ENCODE measurements around the gene TSPAN9. TPM values are rescaled to one million over a fixed set of nuclear protein-coding genes. Genes with fewer than 3 reads are reported as not detected.
A peak's percentile ranks its signal among the peaks of the same experiment; 100 is the strongest.

TSPAN9 gene
- total and polyA plus RNA-seq, 2 of the 4 experiments (the other 2 are of a cell fraction), result 17.7 to 39.1 TPM

DNA sequence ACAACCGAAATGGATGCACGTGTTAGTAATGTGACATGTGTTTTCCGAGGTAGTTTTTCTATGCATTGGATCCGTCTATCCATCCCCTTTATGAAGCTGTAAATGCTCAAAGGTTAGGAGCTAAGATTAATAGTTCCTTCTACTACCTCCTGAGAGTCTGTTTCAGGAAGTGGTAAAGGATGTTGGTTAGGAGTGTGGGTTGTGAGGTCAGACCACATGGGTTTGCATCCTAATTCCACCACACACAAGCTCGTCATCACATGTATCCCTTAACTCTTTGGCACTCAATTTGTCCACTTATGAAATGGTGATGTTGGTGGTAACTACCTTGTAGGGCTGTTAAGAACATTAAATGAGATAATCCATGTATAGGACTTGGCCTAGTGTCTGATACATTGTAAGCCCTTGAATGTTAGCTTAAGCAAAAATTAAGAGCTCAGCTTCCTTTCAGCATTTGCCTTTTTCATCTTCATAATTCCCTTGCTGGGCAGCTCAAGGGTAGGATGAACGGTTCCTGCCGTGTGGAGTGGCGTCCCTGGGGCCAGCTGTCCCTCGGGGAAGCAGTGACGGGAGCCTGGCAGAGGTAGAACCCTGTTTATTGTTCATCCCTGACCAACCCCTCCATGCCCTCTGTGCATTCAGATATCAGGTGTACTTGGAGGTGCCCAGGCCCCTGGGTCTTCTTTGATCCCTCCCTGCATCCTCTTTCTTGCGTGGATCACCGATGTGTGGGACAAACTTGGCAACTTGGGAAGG is 52.3 kb downstream of the TSPAN9 start:
- in situ Hi-C loops (cut with MboI; ENCODE audit: low sequenced_read_pairs), result no loop called here
- H4K5ac ChIP-seq (ENCODE audit: low read depth, low read length), result no peak overlapping the region
- peak overlapping the region; percentile 70; the same call in 1 of the 2 replicates for H2AK5ac ChIP-seq (ENCODE audit: low read depth, low read length)
- H2BK20ac ChIP-seq (ENCODE audit: low read depth, low read length), result peak overlapping the region; percentile 1; the same call in 1 of the 2 replicates
- H3K18ac ChIP-seq (ENCODE audit: low read depth, low read length), result no peak overlapping the region
- intact Hi-C loops (cut with micrococcal nuclease), result loop anchor here (10.0 kb wide), 1 partner anchor 645 kb away; no protein-coding TSS in a partner anchor
- no peaks in the 10 kb centered on the region for H3K36me3 ChIP-seq (ENCODE audit: control insufficient read depth, insufficient read depth, low read length)
- BruUV-seq (replicated peaks), result no TSS peak
- TF ChIP-seq FOS (IDR thresholded peaks at IDR 0.05; ENCODE audit: low read depth, low read length) (no peak), MXI1 (IDR thresholded peaks at IDR 0.05; ENCODE audit: borderline replicate concordance, low read depth, low read length) (no peak), ELK1 (IDR thresholded peaks at IDR 0.05; ENCODE audit: borderline replicate concordance, low read depth, low read length) (no peak), MAZ (IDR thresholded peaks at IDR 0.05; ENCODE audit: borderline replicate concordance, low read depth, low read length) (no peak), POLR2A (IDR thresholded peaks at IDR 0.05; ENCODE audit: low read depth, low read length) (no peak), CEBPB (IDR thresholded peaks at IDR 0.05; ENCODE audit: low read depth, low read length) (no peak), MAFK (IDR thresholded peaks at IDR 0.05; ENCODE audit: low read depth, low read length) (no peak), NFE2L2 (IDR thresholded peaks at IDR 0.05; ENCODE audit: low read depth, low read length) (no peak), RCOR1 (IDR thresholded peaks at IDR 0.05; ENCODE audit: insufficient replicate concordance, low read length) (no peak)
- TF ChIP-seq, protein P1, sequence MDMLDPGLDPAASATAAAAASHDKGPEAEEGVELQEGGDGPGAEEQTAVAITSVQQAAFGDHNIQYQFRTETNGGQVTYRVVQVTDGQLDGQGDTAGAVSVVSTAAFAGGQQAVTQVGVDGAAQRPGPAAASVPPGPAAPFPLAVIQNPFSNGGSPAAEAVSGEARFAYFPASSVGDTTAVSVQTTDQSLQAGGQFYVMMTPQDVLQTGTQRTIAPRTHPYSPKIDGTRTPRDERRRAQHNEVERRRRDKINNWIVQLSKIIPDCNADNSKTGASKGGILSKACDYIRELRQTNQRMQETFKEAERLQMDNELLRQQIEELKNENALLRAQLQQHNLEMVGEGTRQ (IDR thresholded peaks at IDR 0.05; ENCODE audit: low read depth, low read length), result no peak
- TF ChIP-seq, protein P2, sequence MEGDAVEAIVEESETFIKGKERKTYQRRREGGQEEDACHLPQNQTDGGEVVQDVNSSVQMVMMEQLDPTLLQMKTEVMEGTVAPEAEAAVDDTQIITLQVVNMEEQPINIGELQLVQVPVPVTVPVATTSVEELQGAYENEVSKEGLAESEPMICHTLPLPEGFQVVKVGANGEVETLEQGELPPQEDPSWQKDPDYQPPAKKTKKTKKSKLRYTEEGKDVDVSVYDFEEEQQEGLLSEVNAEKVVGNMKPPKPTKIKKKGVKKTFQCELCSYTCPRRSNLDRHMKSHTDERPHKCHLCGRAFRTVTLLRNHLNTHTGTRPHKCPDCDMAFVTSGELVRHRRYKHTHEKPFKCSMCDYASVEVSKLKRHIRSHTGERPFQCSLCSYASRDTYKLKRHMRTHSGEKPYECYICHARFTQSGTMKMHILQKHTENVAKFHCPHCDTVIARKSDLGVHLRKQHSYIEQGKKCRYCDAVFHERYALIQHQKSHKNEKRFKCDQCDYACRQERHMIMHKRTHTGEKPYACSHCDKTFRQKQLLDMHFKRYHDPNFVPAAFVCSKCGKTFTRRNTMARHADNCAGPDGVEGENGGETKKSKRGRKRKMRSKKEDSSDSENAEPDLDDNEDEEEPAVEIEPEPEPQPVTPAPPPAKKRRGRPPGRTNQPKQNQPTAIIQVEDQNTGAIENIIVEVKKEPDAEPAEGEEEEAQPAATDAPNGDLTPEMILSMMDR (conservative IDR thresholded peaks at IDR 0.05; ENCODE audit: low read depth, low read length), result no peak
- H4K20me1 ChIP-seq (ENCODE audit: insufficient read depth, low read length), result no peaks in the 10 kb centered on the region; the same call in 1 of the 2 replicates
- no peak overlapping the region for H3K4me3 ChIP-seq (ENCODE audit: insufficient read depth, low read depth, low read length)
- no peak overlapping the region for H3K56ac ChIP-seq (ENCODE audit: extremely low read depth, insufficient read depth, low read length)
- H3K27ac ChIP-seq (ENCODE audit: insufficient read depth, low read length), result no peak overlapping the region
- H3K23ac ChIP-seq (ENCODE audit: low read depth, low read length), result no peak overlapping the region; the same call in 1 of the 2 replicates
- ChIA-PET CTCF (interaction anchor here (1.4 kb wide), 1 partner anchor 55 kb away, joined by 4 read pairs; no protein-coding TSS in a partner anchor), POLR2A (ENCODE audit: unreplicated experiment) (no interaction called here)
- DNase-seq (peak; percentile 88), ATAC-seq (ENCODE audit: low read depth) (no peak)
- dilution Hi-C loops (cut with HindIII; ENCODE audit: low sequenced_read_pairs, unreplicated experiment), result no loop called here
- H3K4me2 ChIP-seq (ENCODE audit: low read depth, low read length), result no peak overlapping the region
- no peak overlapping the region for H3K9ac ChIP-seq (ENCODE audit: low read depth, low read length)
- H2BK5ac ChIP-seq (ENCODE audit: low read depth, low read length, poor library complexity, severe bottlenecking), result no peak overlapping the region
- no peak overlapping the region for H2AFZ ChIP-seq (replicated peaks; ENCODE audit: low read length, poor library complexity)
- H3K4ac ChIP-seq (ENCODE audit: low read depth, low read length), result peak overlapping the region; percentile 11; the same call in 1 of the 2 replicates
- H3K27me3 ChIP-seq (ENCODE audit: control insufficient read depth, insufficient read depth, low read length), result no peaks in the 10 kb centered on the region
- no CpG with 5 or more reads among the region's 12 CpGs for WGBS, 2 experiments (ENCODE audit: extremely low coverage in 2 of 2, insufficient read length in 1 of 2)
- H3K9me1 ChIP-seq (ENCODE audit: insufficient read depth, low read length), result peaks cover 16% of the 10 kb centered on the region
- H3K14ac ChIP-seq (replicated peaks; ENCODE audit: low read depth, low read length), result 0 out of 2 replicates have a peak overlapping the region, but pooled peaks have one; percentile 2
- H3K79me1 ChIP-seq (ENCODE audit: low read depth in 1 of 2, low read length in 2 of 2), result peaks cover 3 to 30% of the 10 kb centered on the region in 2 experiments
- H2BK15ac ChIP-seq (ENCODE audit: low read depth, low read length), result no peak overlapping the region; the same call in 2 of the 3 replicates
- no peak overlapping the region for H4K8ac ChIP-seq (ENCODE audit: low read depth in 2 of 2, low read length in 2 of 2)
- peak overlapping the region; percentile 33 for H2AK9ac ChIP-seq (replicated peaks; ENCODE audit: low read depth, low read length, poor library complexity)
- H4K91ac ChIP-seq (ENCODE audit: insufficient read depth, low read depth, low read length), result no peak overlapping the region
- peaks cover 2% of the 10 kb centered on the region; the same call in 1 of the 2 replicates for H3K9me3 ChIP-seq (ENCODE audit: control insufficient read depth, insufficient read depth, low read length)
- H2BK120ac ChIP-seq (ENCODE audit: low read depth, low read length), result no peak overlapping the region
- H3K4me1 ChIP-seq (ENCODE audit: control insufficient read depth, insufficient read depth, low read length), result peaks cover 13% of the 10 kb centered on the region
